ENCODE data around the gene S1PR3. TPM values are rescaled to one million over a fixed set of nuclear protein-coding genes. Genes with fewer than 3 reads are reported as not detected.

The S1PR3 gene
- total RNA-seq, 4 donors from 2014 or later, result 5.6 to 8.1 (median 6.0) TPM

DNA sequence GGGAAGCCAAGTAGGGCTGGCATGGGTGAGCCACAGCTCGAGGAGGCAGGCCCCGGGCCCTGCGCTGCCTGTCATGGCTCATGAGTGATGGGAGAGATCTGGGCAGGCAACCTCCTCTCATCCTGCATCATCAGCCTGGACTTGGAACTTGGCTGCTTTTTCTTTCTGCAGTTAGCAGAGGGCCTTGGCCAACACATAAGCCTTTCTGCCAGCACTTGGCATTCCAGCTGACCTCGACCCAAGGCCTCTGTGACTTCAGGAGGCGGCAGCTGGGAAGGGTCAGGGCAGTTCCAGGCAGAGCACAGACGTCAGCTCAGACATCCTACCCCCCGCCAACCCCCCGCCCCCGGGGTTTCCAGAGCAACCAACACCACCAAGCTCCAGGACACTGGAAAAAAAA is 7.6 kb downstream of the S1PR3 start:
- TF ChIP-seq POLR2A (IDR thresholded peaks at IDR 0.05), result no peak
- TF ChIP-seq, protein P1, sequence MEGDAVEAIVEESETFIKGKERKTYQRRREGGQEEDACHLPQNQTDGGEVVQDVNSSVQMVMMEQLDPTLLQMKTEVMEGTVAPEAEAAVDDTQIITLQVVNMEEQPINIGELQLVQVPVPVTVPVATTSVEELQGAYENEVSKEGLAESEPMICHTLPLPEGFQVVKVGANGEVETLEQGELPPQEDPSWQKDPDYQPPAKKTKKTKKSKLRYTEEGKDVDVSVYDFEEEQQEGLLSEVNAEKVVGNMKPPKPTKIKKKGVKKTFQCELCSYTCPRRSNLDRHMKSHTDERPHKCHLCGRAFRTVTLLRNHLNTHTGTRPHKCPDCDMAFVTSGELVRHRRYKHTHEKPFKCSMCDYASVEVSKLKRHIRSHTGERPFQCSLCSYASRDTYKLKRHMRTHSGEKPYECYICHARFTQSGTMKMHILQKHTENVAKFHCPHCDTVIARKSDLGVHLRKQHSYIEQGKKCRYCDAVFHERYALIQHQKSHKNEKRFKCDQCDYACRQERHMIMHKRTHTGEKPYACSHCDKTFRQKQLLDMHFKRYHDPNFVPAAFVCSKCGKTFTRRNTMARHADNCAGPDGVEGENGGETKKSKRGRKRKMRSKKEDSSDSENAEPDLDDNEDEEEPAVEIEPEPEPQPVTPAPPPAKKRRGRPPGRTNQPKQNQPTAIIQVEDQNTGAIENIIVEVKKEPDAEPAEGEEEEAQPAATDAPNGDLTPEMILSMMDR (IDR thresholded peaks at IDR 0.05), result no peak
- peak; percentile 70 to 72 for DNase-seq

DNA sequence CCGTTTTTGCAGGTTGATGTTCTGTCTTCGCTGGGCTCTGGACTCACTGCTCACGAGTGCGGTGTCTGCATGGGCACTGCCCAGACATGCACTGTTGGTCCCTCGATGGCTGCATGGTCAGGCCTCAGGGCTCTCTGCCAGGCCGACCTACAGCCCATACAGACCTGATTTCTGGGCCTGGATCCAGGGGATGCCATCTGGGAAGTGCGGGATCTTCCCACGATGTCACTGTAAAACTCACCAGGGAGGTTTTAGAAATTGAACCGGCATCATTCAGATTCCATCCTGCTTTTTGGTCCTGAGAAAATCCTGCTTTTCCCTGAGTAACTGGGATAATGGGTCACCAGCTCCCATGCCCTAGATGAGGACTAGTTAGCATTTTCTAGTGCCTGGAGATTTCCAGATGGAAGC is 9.1 kb downstream of the S1PR3 start:
- 35 to 56% methylated on average over 9 of the region's 9 CpGs for WGBS, 2 donors
- H3K9me3 ChIP-seq, result no peaks in the 10 kb centered on the region
- H3K27me3 ChIP-seq, result no peaks in the 10 kb centered on the region
- peak; percentile 78 to 79 for DNase-seq
- peaks cover 8 to 34% of the 10 kb centered on the region in 2 donors for H3K4me1 ChIP-seq
- H3K4me3 ChIP-seq (replicated peaks in 1 of 3), result no peak overlapping the region
- TF ChIP-seq, protein P1 (IDR thresholded peaks at IDR 0.05), result no peak
- TF ChIP-seq POLR2A (IDR thresholded peaks at IDR 0.05), result no peak
- peak overlapping the region in 1 of 3 donors; percentile 60 for H3K27ac ChIP-seq
- intact Hi-C loops (cut with DNase I), result loop anchor here (2.0 kb wide), 1 partner anchor 342 kb away; no protein-coding TSS in a partner anchor
- H3K36me3 ChIP-seq, result no peaks in the 10 kb centered on the region

More for the DNA sequence above, 7.6 kb downstream of the S1PR3 start:
- Histone ChIP-seq H3K9me3 (no peaks in the 10 kb centered on the region), H3K27ac (peak overlapping the region in 2 of 3 donors; percentile 4 to 15), H3K36me3 (no peaks in the 10 kb centered on the region), H3K4me1 (peaks cover 8 to 34% of the 10 kb centered on the region in 2 donors), H3K4me3 (replicated peaks in 1 of 3) (no peak overlapping the region), H3K27me3 (no peaks in the 10 kb centered on the region)
- WGBS, 2 donors, result 42 to 43% methylated on average over 5 to 9 of the region's 9 CpGs
- intact Hi-C loops (cut with DNase I), result no loop called here

DNA sequence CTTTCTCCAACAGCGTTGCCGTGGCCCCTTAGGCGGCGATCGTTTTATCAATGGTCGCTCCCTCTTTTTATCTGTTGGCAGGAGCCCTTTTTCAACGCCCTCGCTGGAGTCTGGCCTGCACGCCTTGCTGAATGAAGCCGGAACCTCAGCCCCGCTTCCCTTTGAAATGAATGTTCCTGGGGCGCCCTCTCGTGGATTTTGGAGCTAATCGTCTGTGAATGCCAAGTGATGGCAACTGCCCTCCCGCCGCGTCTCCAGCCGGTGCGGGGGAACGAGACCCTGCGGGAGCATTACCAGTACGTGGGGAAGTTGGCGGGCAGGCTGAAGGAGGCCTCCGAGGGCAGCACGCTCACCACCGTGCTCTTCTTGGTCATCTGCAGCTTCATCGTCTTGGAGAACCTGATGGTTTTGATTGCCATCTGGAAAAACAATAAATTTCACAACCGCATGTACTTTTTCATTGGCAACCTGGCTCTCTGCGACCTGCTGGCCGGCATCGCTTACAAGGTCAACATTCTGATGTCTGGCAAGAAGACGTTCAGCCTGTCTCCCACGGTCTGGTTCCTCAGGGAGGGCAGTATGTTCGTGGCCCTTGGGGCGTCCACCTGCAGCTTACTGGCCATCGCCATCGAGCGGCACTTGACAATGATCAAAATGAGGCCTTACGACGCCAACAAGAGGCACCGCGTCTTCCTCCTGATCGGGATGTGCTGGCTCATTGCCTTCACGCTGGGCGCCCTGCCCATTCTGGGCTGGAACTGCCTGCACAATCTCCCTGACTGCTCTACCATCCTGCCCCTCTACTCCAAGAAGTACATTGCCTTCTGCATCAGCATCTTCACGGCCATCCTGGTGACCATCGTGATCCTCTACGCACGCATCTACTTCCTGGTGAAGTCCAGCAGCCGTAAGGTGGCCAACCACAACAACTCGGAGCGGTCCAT is 10.0 kb downstream of the S1PR3 start:
- WGBS, 2 donors, result 21 to 26% methylated on average over 48 of the region's 52 CpGs
- no peaks in the 10 kb centered on the region for H3K27me3 ChIP-seq
- no peak for TF ChIP-seq POLR2A (IDR thresholded peaks at IDR 0.05)
- TF ChIP-seq, protein P1 (IDR thresholded peaks at IDR 0.05), result peak; percentile 48 to 91 (median 87)
- no peak overlapping the region for H3K4me3 ChIP-seq (replicated peaks in 1 of 3)
- intact Hi-C loops (cut with DNase I), result loop anchor here (2.0 kb wide), 1 partner anchor 342 kb away; no protein-coding TSS in a partner anchor
- no peaks in the 10 kb centered on the region for H3K9me3 ChIP-seq
- peak overlapping the region in 1 of 3 donors; percentile 60 for H3K27ac ChIP-seq
- peak; percentile 90 to 96 for DNase-seq
- no peaks in the 10 kb centered on the region for H3K36me3 ChIP-seq
- H3K4me1 ChIP-seq, result peaks cover 8 to 34% of the 10 kb centered on the region in 2 donors

DNA sequence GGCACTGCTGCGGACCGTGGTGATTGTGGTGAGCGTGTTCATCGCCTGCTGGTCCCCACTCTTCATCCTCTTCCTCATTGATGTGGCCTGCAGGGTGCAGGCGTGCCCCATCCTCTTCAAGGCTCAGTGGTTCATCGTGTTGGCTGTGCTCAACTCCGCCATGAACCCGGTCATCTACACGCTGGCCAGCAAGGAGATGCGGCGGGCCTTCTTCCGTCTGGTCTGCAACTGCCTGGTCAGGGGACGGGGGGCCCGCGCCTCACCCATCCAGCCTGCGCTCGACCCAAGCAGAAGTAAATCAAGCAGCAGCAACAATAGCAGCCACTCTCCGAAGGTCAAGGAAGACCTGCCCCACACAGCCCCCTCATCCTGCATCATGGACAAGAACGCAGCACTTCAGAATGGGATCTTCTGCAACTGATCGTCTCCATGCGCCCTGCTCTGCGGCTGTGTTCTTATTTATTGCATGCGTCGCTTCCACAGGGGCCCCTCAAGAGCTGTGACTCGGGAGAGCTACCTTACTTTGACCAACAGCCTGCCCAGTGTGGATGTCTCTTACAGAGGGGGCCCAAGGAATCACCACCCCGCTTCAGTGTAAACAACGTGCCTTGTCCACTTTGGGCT is 10.8 kb downstream of the S1PR3 start:
- intact Hi-C loops (cut with DNase I), result loop anchor here (2.0 kb wide), 2 partner anchors 343 to 409 kb away; no protein-coding TSS in a partner anchor
- Histone ChIP-seq H3K27me3 (no peaks in the 10 kb centered on the region), H3K36me3 (no peaks in the 10 kb centered on the region), H3K27ac (no peak overlapping the region), H3K4me3 (replicated peaks in 1 of 3) (no peak overlapping the region), H3K9me3 (no peaks in the 10 kb centered on the region), H3K4me1 (peaks cover 8 to 34% of the 10 kb centered on the region in 2 donors)
- no peak for TF ChIP-seq POLR2A (IDR thresholded peaks at IDR 0.05)
- no peak for DNase-seq
- 94 to 96% methylated on average over 23 to 27 of the region's 27 CpGs for WGBS, 2 donors

DNA sequence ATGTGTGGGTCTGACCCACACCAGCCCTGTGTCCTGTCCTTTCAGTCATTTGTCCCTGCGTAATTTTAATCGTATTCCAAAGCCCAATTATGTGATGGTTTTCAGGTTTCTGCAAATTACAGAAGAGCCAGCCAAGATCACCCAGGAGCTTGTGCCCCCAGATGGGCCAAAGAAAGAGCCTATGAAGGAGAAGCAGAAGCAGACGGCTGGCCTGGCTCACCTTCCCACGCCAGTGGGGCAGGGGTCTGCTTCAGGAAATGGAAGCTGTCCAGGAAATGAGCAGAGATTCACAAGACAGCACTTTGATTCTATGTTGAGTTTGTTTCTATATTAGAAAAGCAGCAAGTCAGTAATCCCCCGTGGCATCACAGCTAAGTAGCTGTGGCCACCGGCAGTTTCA is 11.7 kb downstream of the S1PR3 start:
- WGBS, 2 donors, result 78 to 89% methylated on average over 6 of the region's 6 CpGs
- no peak overlapping the region for H3K4me3 ChIP-seq (replicated peaks in 1 of 3)
- H3K27me3 ChIP-seq, result no peaks in the 10 kb centered on the region
- no peak overlapping the region for H3K27ac ChIP-seq
- no peak for DNase-seq
- peaks cover 8 to 34% of the 10 kb centered on the region in 2 donors for H3K4me1 ChIP-seq
- intact Hi-C loops (cut with DNase I), result loop anchor here (2.0 kb wide), 1 partner anchor 410 kb away; no protein-coding TSS in a partner anchor
- no peak for TF ChIP-seq POLR2A (IDR thresholded peaks at IDR 0.05)
- TF ChIP-seq, protein P1 (IDR thresholded peaks at IDR 0.05), result no peak
- no peaks in the 10 kb centered on the region for H3K36me3 ChIP-seq
- H3K9me3 ChIP-seq, result no peaks in the 10 kb centered on the region

All from thyroid gland (tissue), 4 donors.